Spinal cord (tissue), 4 donors: Measurements from ENCODE around the gene FRMPD3. TPM values are rescaled to one million over a fixed set of nuclear protein-coding genes. Genes with fewer than 3 reads are reported as not detected.

ENCODE experiments used
- polyA plus RNA-seq, 2 donors: library from polyadenylated mRNA; unstranded; fragments of 120-200 nt; gene quantifications; one replicate each; pipeline ENCODE4 v1.2.1, GENCODE V29; 2013; ENCODE audit not compliant: insufficient read length in 2 of 2
- total RNA-seq, 2 donors: library from RNA; depleted of rRNA in 1 of 2; stranded (reverse); fragments of 120-200 nt in 1 of 2; fragments of >200 nt in 1 of 2; gene quantifications; one replicate each; pipeline versions ENCODE4 v1.2.3 to v1.2.4, GENCODE V29; 2013 to 2014

Gene FRMPD3
- total and polyA plus RNA-seq, 4 donors = 4.5 to 19.5 (median 13.0) TPM

Other genes starting within 250 kb of the FRMPD3 start
- gene NUP62CL, start 243.2 kb upstream of the FRMPD3 start, total RNA-seq = 1 to 10 TPM; 4.8 to 8.8 TPM
- 1 to 10 TPM; 2.2 to 3.2 TPM for gene NUP62CL, start 243.2 kb upstream of the FRMPD3 start, polyA plus RNA-seq
- gene DNAAF6, start 243.0 kb upstream of the FRMPD3 start, total RNA-seq = 1 to 10 TPM in 1 of 2 donors, under 1 TPM in 1; 0.59 to 1.8 TPM
- gene DNAAF6, start 243.0 kb upstream of the FRMPD3 start, polyA plus RNA-seq = 1 to 10 TPM in 1 of 2 donors, under 1 TPM in 1; 0.81 to 1.5 TPM
- 10 to 100 TPM; 41.3 to 47.8 TPM for gene PRPS1, start 178.9 kb downstream of the FRMPD3 start, total RNA-seq
- 10 to 100 TPM; 59.3 to 61.9 TPM for gene PRPS1, start 178.9 kb downstream of the FRMPD3 start, polyA plus RNA-seq